Fibroblast of mammary gland (primary cell): ENCODE measurements around the gene RBBP8NL.

Source experiments
- DNase-seq: peaks from one replicate; pipeline ENCODE4 v3.0.0-alpha.2; 2010; ENCODE audit warnings: low read depth
- H3K4me3 ChIP-seq: 2 replicates; pipeline ENCODE4 v1.5.1; 2011; ENCODE audit warnings: low read depth, mild to moderate bottlenecking, low read length, moderate library complexity; ENCODE audit not compliant: control insufficient read depth
- TF ChIP-seq, protein P1 (sequence below): conservative IDR thresholded peaks from 2 replicates; pipeline ENCODE4 v1.5.1; 2011; ENCODE audit warnings: low read depth, low read length, inconsistent platforms; ENCODE audit not compliant: control insufficient read depth, insufficient read depth

The RBBP8NL gene

DNA sequence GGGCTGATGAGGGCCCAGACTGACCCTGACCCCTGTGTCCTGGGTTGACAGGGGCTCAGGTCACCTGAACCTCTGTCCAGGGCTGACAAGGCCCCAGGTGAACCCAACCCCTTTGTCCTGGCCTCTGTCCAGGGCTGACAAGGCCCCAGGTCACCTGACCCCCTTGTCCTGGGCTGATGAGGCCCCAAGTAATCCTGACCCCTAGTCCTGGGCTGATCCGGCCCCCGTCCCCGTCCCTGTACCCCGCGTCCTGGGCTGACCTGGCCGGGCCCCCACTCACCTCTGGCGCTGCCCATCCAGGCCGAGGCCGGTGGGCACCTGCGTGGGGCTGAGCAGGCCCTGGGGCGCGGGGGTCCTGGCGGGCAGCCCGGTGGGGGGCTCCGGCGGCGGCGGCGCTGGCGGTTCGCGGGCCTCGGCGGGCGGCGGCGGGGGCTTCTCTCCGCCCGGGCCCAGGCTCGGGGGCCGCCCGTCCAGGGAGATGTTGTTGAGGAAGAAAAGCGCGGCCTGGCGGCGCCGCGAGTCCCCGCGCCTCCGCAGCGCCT is 20.6 kb downstream of the RBBP8NL start:
- TF ChIP-seq, protein P1, sequence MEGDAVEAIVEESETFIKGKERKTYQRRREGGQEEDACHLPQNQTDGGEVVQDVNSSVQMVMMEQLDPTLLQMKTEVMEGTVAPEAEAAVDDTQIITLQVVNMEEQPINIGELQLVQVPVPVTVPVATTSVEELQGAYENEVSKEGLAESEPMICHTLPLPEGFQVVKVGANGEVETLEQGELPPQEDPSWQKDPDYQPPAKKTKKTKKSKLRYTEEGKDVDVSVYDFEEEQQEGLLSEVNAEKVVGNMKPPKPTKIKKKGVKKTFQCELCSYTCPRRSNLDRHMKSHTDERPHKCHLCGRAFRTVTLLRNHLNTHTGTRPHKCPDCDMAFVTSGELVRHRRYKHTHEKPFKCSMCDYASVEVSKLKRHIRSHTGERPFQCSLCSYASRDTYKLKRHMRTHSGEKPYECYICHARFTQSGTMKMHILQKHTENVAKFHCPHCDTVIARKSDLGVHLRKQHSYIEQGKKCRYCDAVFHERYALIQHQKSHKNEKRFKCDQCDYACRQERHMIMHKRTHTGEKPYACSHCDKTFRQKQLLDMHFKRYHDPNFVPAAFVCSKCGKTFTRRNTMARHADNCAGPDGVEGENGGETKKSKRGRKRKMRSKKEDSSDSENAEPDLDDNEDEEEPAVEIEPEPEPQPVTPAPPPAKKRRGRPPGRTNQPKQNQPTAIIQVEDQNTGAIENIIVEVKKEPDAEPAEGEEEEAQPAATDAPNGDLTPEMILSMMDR, result no peak
- no peak for DNase-seq
- peak overlapping the region; percentile 51 for H3K4me3 ChIP-seq

DNA sequence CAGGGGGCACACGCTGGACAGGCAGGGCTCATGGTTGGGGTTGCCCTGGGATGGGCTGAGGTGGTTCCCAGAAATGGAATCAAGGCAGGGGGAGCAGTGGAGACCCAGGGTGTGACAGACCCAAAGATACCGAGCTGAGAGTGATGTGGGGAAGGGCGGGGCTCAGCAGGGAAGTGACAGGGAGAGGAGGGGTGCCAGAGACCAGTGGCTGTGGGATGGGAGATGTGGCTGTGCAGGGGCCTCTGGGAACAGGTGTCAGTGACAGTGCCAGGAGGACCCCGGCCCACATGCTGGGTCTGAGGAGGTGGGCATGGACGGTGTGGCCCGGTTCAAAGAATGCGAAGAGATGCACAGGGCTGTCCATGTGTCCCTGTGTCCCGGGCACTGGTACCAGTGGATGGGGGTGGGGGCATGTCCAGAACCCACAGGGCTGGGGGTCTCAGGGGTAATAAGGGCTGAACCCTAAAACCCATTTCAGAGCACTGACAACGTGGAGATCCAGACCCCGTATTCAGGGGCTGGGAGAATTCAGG is 21.3 kb downstream of the RBBP8NL start:
- peak overlapping the region; percentile 51 for H3K4me3 ChIP-seq
- DNase-seq, result no peak

DNA sequence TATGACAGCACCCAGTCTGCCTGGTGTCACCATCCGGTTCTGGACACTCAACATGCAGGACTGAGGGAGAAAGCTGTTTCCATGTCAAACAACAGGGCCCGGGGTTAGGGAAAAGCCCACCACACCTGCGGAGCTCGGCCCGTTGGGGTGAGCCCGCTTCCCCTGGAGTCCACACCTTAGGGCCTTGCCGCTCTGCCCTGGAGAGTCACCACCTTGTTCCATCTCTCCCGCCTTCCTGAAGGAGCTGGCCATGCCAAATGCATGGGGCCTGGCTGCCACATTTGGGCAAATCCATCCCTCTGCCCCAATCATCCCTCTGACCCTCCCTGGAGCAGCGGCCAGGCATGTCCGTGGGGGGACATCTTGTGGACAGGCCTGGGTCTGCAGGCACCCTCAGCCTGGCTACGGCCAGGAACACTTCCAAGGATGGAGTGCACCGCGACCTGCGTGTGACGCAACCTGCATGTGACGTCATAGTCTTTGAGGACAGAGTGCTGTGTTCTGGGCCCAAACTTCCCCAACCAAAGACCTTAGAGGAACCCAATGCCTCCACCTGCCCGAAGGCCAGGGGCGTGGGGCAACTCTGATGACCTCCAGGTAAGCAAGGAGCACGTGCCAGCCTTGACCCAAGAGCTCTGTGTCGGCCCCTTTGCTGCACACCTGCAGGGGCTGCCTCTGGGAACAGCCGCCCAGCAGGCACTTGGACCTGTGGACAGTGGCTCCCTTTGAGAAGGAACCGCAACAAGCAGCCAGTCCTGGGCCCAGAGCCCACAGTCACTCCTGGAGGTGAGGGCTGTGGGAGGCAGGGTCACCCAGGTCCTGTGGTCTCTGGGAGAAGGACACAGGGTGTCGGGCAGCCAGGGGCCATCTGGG is 22.0 kb downstream of the RBBP8NL start:
- DNase-seq, result peak; percentile 74
- TF ChIP-seq, protein P1, result peak; percentile 56
- no peak overlapping the region for H3K4me3 ChIP-seq

More for the DNA sequence above, 21.3 kb downstream of the RBBP8NL start:
- TF ChIP-seq, protein P1, result no peak

DNA sequence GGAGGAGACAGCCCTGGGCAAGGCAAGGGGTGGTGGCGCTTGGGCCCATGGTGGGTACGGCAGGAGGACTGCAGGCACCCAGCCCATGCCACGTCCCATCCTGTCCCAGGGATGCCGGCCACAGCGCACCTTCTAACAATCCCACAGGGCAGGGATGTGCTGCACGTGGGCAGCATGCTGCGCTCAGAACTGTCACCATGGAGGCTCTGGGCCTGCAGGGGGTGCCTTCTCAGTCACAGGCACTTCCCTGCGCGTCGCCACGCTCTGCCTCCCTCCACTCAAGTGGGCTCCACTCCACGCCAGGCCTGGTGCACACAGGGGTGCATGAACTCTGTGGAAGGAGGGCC is 22.6 kb downstream of the RBBP8NL start:
- TF ChIP-seq, protein P1, result no peak
- no peak overlapping the region for H3K4me3 ChIP-seq

DNA sequence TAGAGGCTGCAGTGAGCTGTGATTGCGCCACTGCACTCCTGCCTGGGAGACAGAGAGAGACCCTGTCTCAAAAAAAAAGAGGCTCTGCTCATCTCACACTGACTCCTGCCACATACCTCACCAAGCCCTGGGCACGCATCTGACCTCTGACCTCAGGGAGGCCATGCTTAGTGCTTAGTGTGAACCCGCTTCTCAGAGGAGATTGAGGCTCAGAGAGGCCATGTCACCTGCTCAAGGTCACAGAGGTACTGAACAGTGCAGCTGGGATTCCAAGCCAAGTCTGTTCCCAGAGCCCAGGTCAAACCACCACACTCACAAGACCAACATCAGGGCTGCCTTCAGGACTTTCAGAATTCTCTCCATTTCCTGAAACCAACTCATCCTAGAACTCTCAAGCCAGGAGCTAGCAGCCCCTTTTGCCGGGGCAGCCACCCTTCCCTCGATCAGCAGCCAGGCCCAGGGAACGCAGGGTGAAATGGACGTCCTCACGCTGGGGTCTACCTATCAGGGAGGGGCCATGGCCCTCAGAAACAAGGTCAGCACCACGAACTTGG is 23.1 kb downstream of the RBBP8NL start:
- no peak for DNase-seq
- H3K4me3 ChIP-seq, result no peak overlapping the region
- TF ChIP-seq, protein P1, result no peak

More for the DNA sequence above, 22.6 kb downstream of the RBBP8NL start:
- no peak for DNase-seq

DNA sequence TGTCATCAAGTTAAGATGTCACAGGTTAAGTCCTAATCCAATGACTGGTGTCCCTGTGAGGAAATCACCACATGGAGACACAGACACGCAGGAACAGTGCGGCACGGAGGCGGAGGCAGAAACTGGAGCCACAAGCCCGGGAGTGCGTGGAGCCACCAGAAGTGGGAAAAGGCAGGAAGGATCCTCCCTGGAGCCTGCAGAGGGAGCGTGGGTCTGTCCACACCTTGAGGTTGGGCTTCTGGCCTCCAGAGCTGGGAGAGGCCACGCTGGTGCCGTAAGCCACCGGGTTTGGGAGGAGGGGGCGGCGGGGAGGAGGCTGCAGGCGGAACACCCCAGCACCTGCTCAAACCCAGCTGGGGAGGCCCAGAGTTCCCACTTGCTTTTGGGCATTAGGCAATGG is 24.0 kb downstream of the RBBP8NL start:
- TF ChIP-seq, protein P1, result no peak
- DNase-seq, result no peak
- H3K4me3 ChIP-seq, result no peak overlapping the region
